SK-N-SH treated with all-trans-retinoic acid at 6 μM for 48 hours (cell line): ENCODE data around the gene SPDYE1.

Source experiments
- ATAC-seq: fragments of 200-7000 bp; cut with Tn5 transposase; 3 replicates; pipeline ENCODE4 v1.9.1; 2020; ENCODE audit warnings: mild to moderate bottlenecking, moderate library complexity
- ARNTL ChIP-seq: fragments of 450-650 bp; formaldehyde crosslinking; IDR thresholded peaks from 2 replicates; pipeline ENCODE4 v1.5.0; 2020; ENCODE audit warnings: low read depth, mild to moderate bottlenecking, moderate library complexity, borderline replicate concordance
- BACH2 ChIP-seq: fragments of 250-450 bp; sonication (Bioruptor Pico); IDR thresholded peaks from 2 replicates; pipeline ENCODE4 v1.9.0; 2021; ENCODE audit warnings: mild to moderate bottlenecking, borderline replicate concordance
- CREB5 ChIP-seq: fragments of 250-450 bp; sonication (Bioruptor Pico); IDR thresholded peaks from 2 replicates; pipeline ENCODE4 v1.5.1; 2020; ENCODE audit warnings: low read depth, mild to moderate bottlenecking, moderate library complexity
- CSDC2 ChIP-seq: fragments of 250-450 bp; sonication (Bioruptor Pico); IDR thresholded peaks from 2 replicates; pipeline ENCODE4 v1.5.0; 2020; ENCODE audit warnings: mild to moderate bottlenecking, moderate library complexity
- ESRRG ChIP-seq: fragments of 250-450 bp; sonication (Bioruptor Pico); IDR thresholded peaks from 2 replicates; pipeline ENCODE4 v1.6.1; 2021; ENCODE audit warnings: mild to moderate bottlenecking
- GLIS3 ChIP-seq: fragments of 250-450 bp; sonication (Bioruptor Pico); IDR thresholded peaks from 2 replicates; pipeline ENCODE4 v1.5.0; 2020; ENCODE audit warnings: mild to moderate bottlenecking, moderate library complexity
- ISL1 ChIP-seq: fragments of 250-450 bp; sonication (Bioruptor Pico); IDR thresholded peaks from 2 replicates; pipeline ENCODE4 v2.1.2; 2022; ENCODE audit warnings: mild to moderate bottlenecking, moderate library complexity
- OSR1 ChIP-seq: fragments of 250-450 bp; sonication (Bioruptor Pico); IDR thresholded peaks from 2 replicates; pipeline ENCODE4 v1.8.0; 2022; ENCODE audit warnings: moderate library complexity, mild to moderate bottlenecking, inconsistent platforms
- PATZ1 ChIP-seq: fragments of 250-450 bp; sonication (Bioruptor Pico); IDR thresholded peaks from 2 replicates; pipeline ENCODE4 v1.8.0; 2020; ENCODE audit warnings: mild to moderate bottlenecking, moderate library complexity, borderline replicate concordance
- POU6F1 ChIP-seq: fragments of 250-450 bp; sonication (Bioruptor Pico); IDR thresholded peaks from 2 replicates; pipeline ENCODE4 v1.8.0; 2021; ENCODE audit warnings: low read depth, mild to moderate bottlenecking, moderate library complexity, borderline replicate concordance
- PPARA ChIP-seq: fragments of 250-450 bp; sonication (Bioruptor Pico); IDR thresholded peaks from 2 replicates; pipeline ENCODE4 v1.5.0; 2020; ENCODE audit warnings: mild to moderate bottlenecking, borderline replicate concordance
- SNAI2 ChIP-seq: fragments of 250-450 bp; sonication (Bioruptor Pico); IDR thresholded peaks from 2 replicates; pipeline ENCODE4 v1.5.0; 2020; ENCODE audit warnings: mild to moderate bottlenecking, moderate library complexity
- TCF4 ChIP-seq: fragments of 250-450 bp; sonication (Bioruptor Pico); IDR thresholded peaks from 2 replicates; pipeline ENCODE4 v1.8.0; 2021; ENCODE audit warnings: mild to moderate bottlenecking, moderate library complexity, borderline replicate concordance
- TOX ChIP-seq: fragments of 250-450 bp; sonication (Bioruptor Pico); IDR thresholded peaks from 2 replicates; pipeline ENCODE4 v1.8.0; 2021; ENCODE audit warnings: mild to moderate bottlenecking, moderate library complexity, borderline replicate concordance
- ZC3H10 ChIP-seq: fragments of 250-450 bp; sonication (Bioruptor Pico); IDR thresholded peaks from 2 replicates; pipeline ENCODE4 v1.5.1; 2021; ENCODE audit warnings: mild to moderate bottlenecking, moderate library complexity
- ZFP3 ChIP-seq: fragments of 250-450 bp; sonication (Bioruptor Pico); IDR thresholded peaks from 2 replicates; pipeline ENCODE4 v1.5.0; 2020; ENCODE audit warnings: mild to moderate bottlenecking, moderate library complexity
- ZFP30 ChIP-seq: fragments of 450-650 bp; formaldehyde crosslinking; IDR thresholded peaks from 2 replicates; pipeline ENCODE4 v1.5.0; 2022; ENCODE audit warnings: mild to moderate bottlenecking, moderate library complexity
- ZNF565 ChIP-seq: fragments of 450-650 bp; formaldehyde crosslinking; conservative IDR thresholded peaks from 2 replicates; pipeline ENCODE4 v1.5.0; 2020; ENCODE audit warnings: low read depth, mild to moderate bottlenecking, moderate library complexity
- ZNF70 ChIP-seq: fragments of 450-650 bp; formaldehyde crosslinking; IDR thresholded peaks from 2 replicates; pipeline ENCODE4 v1.5.0; 2020; ENCODE audit warnings: mild to moderate bottlenecking, moderate library complexity
- ZNF8 ChIP-seq: fragments of 450-650 bp; formaldehyde crosslinking; IDR thresholded peaks from 2 replicates; pipeline ENCODE4 v1.5.0; 2020; ENCODE audit warnings: mild to moderate bottlenecking, moderate library complexity

The SPDYE1 gene

GRCh38 chr7:44057849-44058758 is 60.4 kb downstream of the SPDYE1 start (continued):
- no peak for TF ChIP-seq TCF4 (CRISPR knock-in tag)
- no peak for TF ChIP-seq CSDC2 (CRISPR knock-in tag)

- ATAC-seq: no peak
- TF ChIP-seq ARNTL (CRISPR knock-in tag): no peak
- no peak for TF ChIP-seq ZC3H10 (CRISPR knock-in tag)
- TF ChIP-seq ZNF8: no peak
- no peak for TF ChIP-seq TOX (CRISPR knock-in tag)
- TF ChIP-seq BACH2: no peak
- TF ChIP-seq OSR1 (CRISPR knock-in tag): no peak
- no peak for TF ChIP-seq CREB5 (CRISPR knock-in tag)
- TF ChIP-seq PATZ1 (CRISPR knock-in tag): no peak
- no peak for TF ChIP-seq SNAI2 (CRISPR knock-in tag)
- no peak for TF ChIP-seq ESRRG (CRISPR knock-in tag)
- TF ChIP-seq CSDC2 (CRISPR knock-in tag): no peak
- no peak for TF ChIP-seq ZNF70 (CRISPR knock-in tag)
- no peak for TF ChIP-seq PPARA (CRISPR knock-in tag)
- TF ChIP-seq POU6F1 (CRISPR knock-in tag): no peak
- TF ChIP-seq ISL1 (CRISPR knock-in tag): no peak
- no peak for TF ChIP-seq ZFP3 (CRISPR knock-in tag)
- no peak for TF ChIP-seq GLIS3 (CRISPR knock-in tag)
- TF ChIP-seq ZNF565 (CRISPR knock-in tag): no peak
These were observed 61.1 kb downstream of the SPDYE1 start for GRCh38 chr7:44058759-44059218.

GRCh38 chr7:44059219-44060090 is 61.8 kb downstream of the SPDYE1 start:
- TF ChIP-seq ISL1 (CRISPR knock-in tag) (no peak), ESRRG (CRISPR knock-in tag) (no peak), TOX (CRISPR knock-in tag) (no peak), GLIS3 (CRISPR knock-in tag) (no peak), ZFP30 (CRISPR knock-in tag) (no peak), BACH2 (no peak)
- ATAC-seq: no peak
